ENCODE data around the gene SV2B. TPM values are rescaled to one million over a fixed set of nuclear protein-coding genes. Genes with fewer than 3 reads are reported as not detected.

SV2B gene
- total RNA-seq, 1 donor from 2014 or later: 0.26 TPM

- DNase-seq (ENCODE audit: low read depth) (no peak), FAIRE-seq (no peak)
- TF ChIP-seq, protein P1, sequence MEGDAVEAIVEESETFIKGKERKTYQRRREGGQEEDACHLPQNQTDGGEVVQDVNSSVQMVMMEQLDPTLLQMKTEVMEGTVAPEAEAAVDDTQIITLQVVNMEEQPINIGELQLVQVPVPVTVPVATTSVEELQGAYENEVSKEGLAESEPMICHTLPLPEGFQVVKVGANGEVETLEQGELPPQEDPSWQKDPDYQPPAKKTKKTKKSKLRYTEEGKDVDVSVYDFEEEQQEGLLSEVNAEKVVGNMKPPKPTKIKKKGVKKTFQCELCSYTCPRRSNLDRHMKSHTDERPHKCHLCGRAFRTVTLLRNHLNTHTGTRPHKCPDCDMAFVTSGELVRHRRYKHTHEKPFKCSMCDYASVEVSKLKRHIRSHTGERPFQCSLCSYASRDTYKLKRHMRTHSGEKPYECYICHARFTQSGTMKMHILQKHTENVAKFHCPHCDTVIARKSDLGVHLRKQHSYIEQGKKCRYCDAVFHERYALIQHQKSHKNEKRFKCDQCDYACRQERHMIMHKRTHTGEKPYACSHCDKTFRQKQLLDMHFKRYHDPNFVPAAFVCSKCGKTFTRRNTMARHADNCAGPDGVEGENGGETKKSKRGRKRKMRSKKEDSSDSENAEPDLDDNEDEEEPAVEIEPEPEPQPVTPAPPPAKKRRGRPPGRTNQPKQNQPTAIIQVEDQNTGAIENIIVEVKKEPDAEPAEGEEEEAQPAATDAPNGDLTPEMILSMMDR (IDR thresholded peaks at IDR 0.05; ENCODE audit: insufficient read depth, low read length, severe bottlenecking): no peak
- Histone ChIP-seq H3K36me3 (ENCODE audit: control insufficient read depth, insufficient read depth, low read length) (no peaks in the 10 kb centered on the region), H3K4me3 (ENCODE audit: low read depth, low read length) (no peak overlapping the region), H3K27me3 (ENCODE audit: control insufficient read depth, insufficient read depth, low read length) (no peaks in the 10 kb centered on the region)
Measured at GRCh38 chr15:91061997-91062396, 38.1 kb upstream of the SV2B start.

- Histone ChIP-seq H3K4me3 (ENCODE audit: low read depth, low read length) (no peak overlapping the region), H3K36me3 (ENCODE audit: control insufficient read depth, insufficient read depth, low read length) (no peaks in the 10 kb centered on the region), H3K27me3 (ENCODE audit: control insufficient read depth, insufficient read depth, low read length) (no peaks in the 10 kb centered on the region)
- TF ChIP-seq, protein P1 (IDR thresholded peaks at IDR 0.05; ENCODE audit: insufficient read depth, low read length, severe bottlenecking): no peak
- FAIRE-seq (peak; percentile 23), DNase-seq (ENCODE audit: low read depth) (no peak)
Measured at GRCh38 chr15:91065505-91065904, 34.6 kb upstream of the SV2B start.

DNA sequence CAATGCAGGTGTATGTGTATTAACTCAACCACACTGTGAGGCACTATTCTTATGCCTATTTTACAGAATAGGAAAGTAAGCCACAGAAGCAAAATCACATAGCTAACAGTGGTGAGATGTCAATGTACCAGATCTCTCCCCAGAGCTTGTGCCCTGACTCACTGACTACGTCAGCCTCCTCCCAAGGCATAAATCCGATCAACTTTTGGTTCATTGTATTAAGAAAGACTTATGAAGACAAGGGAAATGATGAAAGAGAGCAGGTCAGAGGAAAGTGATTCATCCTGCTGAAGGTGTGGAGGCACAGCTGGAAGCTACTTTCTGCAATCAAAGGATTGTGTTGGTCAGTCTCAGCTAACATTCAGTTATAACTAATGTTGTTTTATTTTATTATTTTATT, 33.0 kb upstream of the SV2B start:
- FAIRE-seq: no peak
- peak; percentile 93 for DNase-seq (ENCODE audit: low read depth)
- H3K4me3 ChIP-seq (ENCODE audit: low read depth, low read length): no peak overlapping the region
- no peaks in the 10 kb centered on the region for H3K36me3 ChIP-seq (ENCODE audit: control insufficient read depth, insufficient read depth, low read length)
- TF ChIP-seq, protein P1 (IDR thresholded peaks at IDR 0.05; ENCODE audit: insufficient read depth, low read length, severe bottlenecking): no peak
- H3K27me3 ChIP-seq (ENCODE audit: control insufficient read depth, insufficient read depth, low read length): no peaks in the 10 kb centered on the region

GRCh38 chr15:91068436-91068835, 31.6 kb upstream of the SV2B start:
- H3K36me3 ChIP-seq (ENCODE audit: control insufficient read depth, insufficient read depth, low read length): no peaks in the 10 kb centered on the region
- DNase-seq (ENCODE audit: low read depth): peak; percentile 76
- H3K4me3 ChIP-seq (ENCODE audit: low read depth, low read length): no peak overlapping the region
- TF ChIP-seq, protein P1 (IDR thresholded peaks at IDR 0.05; ENCODE audit: insufficient read depth, low read length, severe bottlenecking): no peak
- no peak for FAIRE-seq
- H3K27me3 ChIP-seq (ENCODE audit: control insufficient read depth, insufficient read depth, low read length): no peaks in the 10 kb centered on the region

- DNase-seq (ENCODE audit: low read depth) (no peak), FAIRE-seq (no peak)
- Histone ChIP-seq H3K36me3 (ENCODE audit: control insufficient read depth, insufficient read depth, low read length) (no peaks in the 10 kb centered on the region), H3K27me3 (ENCODE audit: control insufficient read depth, insufficient read depth, low read length) (no peaks in the 10 kb centered on the region), H3K4me3 (ENCODE audit: low read depth, low read length) (no peak overlapping the region)
- TF ChIP-seq, protein P1 (IDR thresholded peaks at IDR 0.05; ENCODE audit: insufficient read depth, low read length, severe bottlenecking): no peak
Measured at GRCh38 chr15:91068966-91069365, 31.1 kb upstream of the SV2B start.

GRCh38 chr15:91070872-91071271, 29.2 kb upstream of the SV2B start:
- DNase-seq (ENCODE audit: low read depth): no peak
- TF ChIP-seq, protein P1 (IDR thresholded peaks at IDR 0.05; ENCODE audit: insufficient read depth, low read length, severe bottlenecking): no peak
- no peaks in the 10 kb centered on the region for H3K27me3 ChIP-seq (ENCODE audit: control insufficient read depth, insufficient read depth, low read length)
- H3K4me3 ChIP-seq (ENCODE audit: low read depth, low read length): no peak overlapping the region
- no peak for FAIRE-seq
- no peaks in the 10 kb centered on the region for H3K36me3 ChIP-seq (ENCODE audit: control insufficient read depth, insufficient read depth, low read length)
